Progenitor cell of endocrine pancreas (in vitro differentiated cells): Measurements from ENCODE around the gene CASTOR1. TPM values are rescaled to one million over a fixed set of nuclear protein-coding genes. Genes with fewer than 3 reads are reported as not detected.
"Not testable (repeated sequence)": the region's sequence is repeated elsewhere in the genome, so short reads cannot be mapped to it uniquely, and the experiment has no call there.

Experiments used
- DNase-seq: peaks from one replicate; pipeline ENCODE4 v3.0.0; 2021; ENCODE audit warnings: low spot score; ENCODE audit not compliant: unreplicated experiment
- H3K27ac Mint-ChIP-seq: 2 replicates; pipeline ENCODE4 v1.8.0; 2021; ENCODE audit warnings: mild to moderate bottlenecking, moderate library complexity, mixed read lengths
- H3K27me3 Mint-ChIP-seq: 2 replicates; pipeline ENCODE4 v1.8.0; 2021; ENCODE audit warnings: mixed read lengths
- H3K36me3 Mint-ChIP-seq: 2 replicates; pipeline ENCODE4 v1.8.0; 2022; ENCODE audit warnings: mixed read lengths; ENCODE audit not compliant: insufficient read depth
- H3K4me1 Mint-ChIP-seq: 2 replicates; pipeline ENCODE4 v1.8.0; 2021; ENCODE audit warnings: low read depth, mixed read lengths
- H3K4me3 Mint-ChIP-seq: 2 replicates; pipeline ENCODE4 v1.8.0; 2021; ENCODE audit warnings: low read depth, mild to moderate bottlenecking, moderate library complexity, mixed read lengths
- H3K9me3 Mint-ChIP-seq: 2 replicates; pipeline ENCODE4 v1.8.0; 2021; ENCODE audit warnings: low read depth, mixed read lengths
- long read RNA-seq: library from polyadenylated mRNA; unstranded; transcript quantifications from one replicate; pipeline ENCODE4 v2.0.0, GENCODE V29; 2020
- total RNA-seq: library from RNA; stranded (reverse); gene quantifications from 2 replicates; pipeline ENCODE4 v1.2.1, GENCODE V29; 2021
- TF ChIP-seq, protein P1 (sequence below): fragments of 200-600 bp; sonication (generic); IDR thresholded peaks from one replicate; pipeline ENCODE4 v1.5.0; 2021; ENCODE audit warnings: antibody characterized with exemption, mild to moderate bottlenecking; ENCODE audit not compliant: unreplicated experiment

Gene CASTOR1
- 7.2 and 9.3 TPM in 2 replicates for total RNA-seq
- long read RNA-seq, transcript CASTOR1-202 (9 exons, 1,623 nt): major isoform, 5 of 8 reads
- long read RNA-seq, partial matches to known transcripts: 1 of 8 reads
- long read RNA-seq, other reads (novel, unspliced or antisense): 1 of 8 reads

DNA sequence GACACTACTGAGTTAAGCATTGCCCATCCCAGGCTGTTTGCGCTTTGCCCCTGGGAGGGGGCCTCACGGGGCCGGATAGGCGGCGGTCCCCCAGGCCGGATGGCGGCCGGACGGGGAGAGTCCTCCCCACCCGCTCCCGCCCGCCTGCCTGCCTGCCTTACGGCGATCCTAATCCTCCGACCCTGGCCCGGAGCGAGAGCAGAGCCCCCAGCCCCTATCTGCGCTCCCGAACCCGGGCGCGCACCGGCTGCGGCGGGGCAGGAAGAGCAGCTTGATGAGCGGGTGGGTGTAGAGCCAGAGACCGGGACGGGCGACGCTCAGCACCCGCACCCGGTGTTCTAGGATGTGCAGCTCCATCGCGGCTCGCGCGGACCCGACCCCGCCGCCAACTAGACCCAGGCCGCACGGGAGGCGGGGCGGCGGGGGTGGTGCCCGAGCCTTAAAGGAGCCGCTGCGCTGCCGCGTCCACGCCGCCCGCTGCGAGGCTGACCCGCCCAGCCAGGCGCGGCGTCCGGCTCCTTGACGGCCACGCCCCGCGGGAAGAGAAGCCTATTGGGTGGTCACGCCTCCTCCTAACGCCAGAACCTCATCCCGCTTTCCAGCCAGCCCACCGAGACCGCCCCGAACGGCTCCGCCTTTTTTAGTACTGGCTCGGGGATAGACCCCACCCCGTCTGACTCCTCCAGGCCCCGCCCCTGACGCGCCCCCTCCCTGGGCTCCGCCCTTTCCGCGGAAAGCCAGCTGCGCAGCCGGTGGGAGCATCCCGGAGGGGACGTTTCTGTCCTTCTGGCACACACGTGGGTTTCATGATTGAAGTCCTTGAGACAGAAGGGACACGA, at the start of gene CASTOR1:
CASTOR1 (minus strand) TSS at position 365 of the 839 bp plus-strand sequence; CDS start at position 357, 8 bp downstream.
- Mint-ChIP-seq H3K9me3 (no peaks in the 10 kb centered on the region), H3K27ac (peak within 1 kb of the TSS; percentile 90), H3K36me3 (peaks cover 9% of the 10 kb centered on the region), H3K4me1 (peaks cover 5% of the 10 kb centered on the region), H3K27me3 (peaks cover 2% of the 10 kb centered on the region), H3K4me3 (peak within 1 kb of the TSS; percentile 80)
- peak; percentile 89 for DNase-seq
- TF ChIP-seq, protein P1, sequence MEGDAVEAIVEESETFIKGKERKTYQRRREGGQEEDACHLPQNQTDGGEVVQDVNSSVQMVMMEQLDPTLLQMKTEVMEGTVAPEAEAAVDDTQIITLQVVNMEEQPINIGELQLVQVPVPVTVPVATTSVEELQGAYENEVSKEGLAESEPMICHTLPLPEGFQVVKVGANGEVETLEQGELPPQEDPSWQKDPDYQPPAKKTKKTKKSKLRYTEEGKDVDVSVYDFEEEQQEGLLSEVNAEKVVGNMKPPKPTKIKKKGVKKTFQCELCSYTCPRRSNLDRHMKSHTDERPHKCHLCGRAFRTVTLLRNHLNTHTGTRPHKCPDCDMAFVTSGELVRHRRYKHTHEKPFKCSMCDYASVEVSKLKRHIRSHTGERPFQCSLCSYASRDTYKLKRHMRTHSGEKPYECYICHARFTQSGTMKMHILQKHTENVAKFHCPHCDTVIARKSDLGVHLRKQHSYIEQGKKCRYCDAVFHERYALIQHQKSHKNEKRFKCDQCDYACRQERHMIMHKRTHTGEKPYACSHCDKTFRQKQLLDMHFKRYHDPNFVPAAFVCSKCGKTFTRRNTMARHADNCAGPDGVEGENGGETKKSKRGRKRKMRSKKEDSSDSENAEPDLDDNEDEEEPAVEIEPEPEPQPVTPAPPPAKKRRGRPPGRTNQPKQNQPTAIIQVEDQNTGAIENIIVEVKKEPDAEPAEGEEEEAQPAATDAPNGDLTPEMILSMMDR: no peak

DNA sequence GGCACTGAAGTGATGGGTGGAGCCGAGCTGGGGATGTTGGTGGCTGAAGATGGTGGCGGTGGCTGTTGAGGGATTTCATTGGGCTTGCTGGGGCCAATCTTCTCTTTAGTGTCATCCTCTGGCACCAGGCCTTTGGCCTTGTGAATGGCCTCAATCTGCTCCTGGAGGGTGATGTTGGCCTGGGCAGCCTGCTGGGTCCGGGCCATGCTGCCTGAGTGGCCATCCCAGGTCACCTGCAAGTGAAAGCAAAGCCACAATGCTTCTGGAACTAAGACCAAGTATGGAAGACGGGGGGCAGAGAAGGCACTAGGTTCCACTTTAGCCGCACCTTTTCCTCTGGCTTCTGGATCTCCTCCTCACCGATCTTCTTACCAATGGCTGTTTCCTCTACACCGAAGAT, 49.5 kb upstream of the CASTOR1 start:
- TF ChIP-seq, protein P1: no peak
- Mint-ChIP-seq H3K4me1 (no peaks in the 10 kb centered on the region), H3K36me3 (peaks cover 23% of the 10 kb centered on the region)

DNA sequence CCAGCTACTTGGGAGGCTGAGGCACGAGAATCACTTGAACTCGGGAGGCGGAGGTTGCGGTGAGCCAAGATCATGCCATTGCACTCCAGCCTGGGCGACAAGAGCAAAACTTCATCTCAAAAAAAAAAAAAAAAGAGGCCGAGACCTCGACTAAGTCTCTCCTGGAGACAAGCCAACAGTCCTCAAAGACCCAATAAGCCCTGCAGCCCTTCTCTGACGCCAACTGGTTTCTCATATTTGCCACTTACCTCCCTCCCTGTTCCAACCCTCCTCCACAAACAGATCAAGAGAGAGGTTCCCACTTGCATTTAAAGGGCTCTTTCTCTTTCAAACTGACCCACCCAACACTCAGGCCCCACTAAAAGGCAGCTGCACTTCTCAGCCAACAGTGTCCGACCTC, 49.0 kb upstream of the CASTOR1 start:
- H3K27me3 Mint-ChIP-seq, H3K4me1 Mint-ChIP-seq, H3K9me3 Mint-ChIP-seq, H3K27ac Mint-ChIP-seq, DNase-seq, H3K4me3 Mint-ChIP-seq: not testable (repeated sequence)
- H3K36me3 Mint-ChIP-seq: peaks cover 21% of the 10 kb centered on the region

More for the DNA sequence above, 49.5 kb upstream of the CASTOR1 start:
- no peaks in the 10 kb centered on the region for H3K9me3 Mint-ChIP-seq
- H3K27ac Mint-ChIP-seq: no peak overlapping the region
- no peak overlapping the region for H3K4me3 Mint-ChIP-seq
- no peak for DNase-seq
- no peaks in the 10 kb centered on the region for H3K27me3 Mint-ChIP-seq

DNA sequence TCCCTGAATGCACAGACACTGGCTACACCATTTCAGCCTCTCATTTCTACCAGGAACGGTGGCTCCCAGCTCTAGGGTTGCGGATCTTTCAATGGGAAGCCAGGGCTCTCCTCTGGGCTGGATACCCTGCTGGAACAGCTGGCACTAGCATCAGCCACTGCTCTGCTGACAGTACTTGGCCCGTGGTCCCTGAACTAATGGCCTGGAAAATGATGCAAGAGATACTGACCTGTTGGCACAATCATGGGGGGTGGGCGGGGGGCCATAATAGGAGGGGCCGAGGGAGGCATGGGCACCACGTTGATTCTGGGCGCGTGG, 48.1 kb upstream of the CASTOR1 start:
- Mint-ChIP-seq H3K27me3 (no peaks in the 10 kb centered on the region), H3K9me3 (no peaks in the 10 kb centered on the region), H3K27ac (no peak overlapping the region), H3K36me3 (peaks cover 17% of the 10 kb centered on the region), H3K4me1 (no peaks in the 10 kb centered on the region), H3K4me3 (no peak overlapping the region)
- DNase-seq: no peak
- TF ChIP-seq, protein P1: no peak

DNA sequence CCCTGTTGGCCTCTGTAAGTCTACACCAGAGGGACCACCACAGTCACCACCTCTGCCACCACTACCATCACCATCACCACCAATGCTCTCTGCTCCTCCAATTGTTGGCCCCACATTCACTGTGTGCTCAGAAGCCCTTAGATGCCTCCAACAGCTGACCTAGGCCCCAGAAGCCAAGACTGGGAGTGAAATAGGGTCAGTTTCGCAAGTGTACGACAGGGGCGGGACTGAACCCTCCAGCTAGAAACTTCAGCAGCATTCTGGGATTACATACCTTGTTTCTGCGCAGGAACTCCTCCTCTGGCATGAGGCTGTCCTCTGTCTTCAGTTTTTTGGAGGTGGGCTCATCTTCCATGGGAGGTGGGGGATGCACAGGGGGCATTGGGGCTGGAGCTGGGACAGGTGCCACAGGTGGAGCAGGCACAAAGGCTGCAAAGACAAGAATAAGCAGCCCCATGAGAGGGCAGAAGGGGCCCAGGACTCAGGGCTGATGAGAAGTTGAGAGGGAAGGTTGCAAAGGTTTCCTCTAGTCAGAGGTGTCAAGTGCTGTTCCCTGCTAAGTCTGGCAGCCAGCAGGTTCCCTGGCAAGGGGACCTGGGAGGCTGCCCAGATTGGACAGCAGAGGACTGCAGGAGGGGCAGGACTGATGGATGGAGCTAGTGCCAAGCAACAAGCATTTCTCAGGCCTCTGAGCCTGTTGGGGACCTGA, 47.6 kb upstream of the CASTOR1 start:
- no peak overlapping the region for H3K27ac Mint-ChIP-seq
- H3K4me1 Mint-ChIP-seq: no peaks in the 10 kb centered on the region
- no peaks in the 10 kb centered on the region for H3K9me3 Mint-ChIP-seq
- no peak overlapping the region for H3K4me3 Mint-ChIP-seq
- H3K27me3 Mint-ChIP-seq: no peaks in the 10 kb centered on the region
- H3K36me3 Mint-ChIP-seq: peaks cover 16% of the 10 kb centered on the region
- TF ChIP-seq, protein P1: no peak
- DNase-seq: no peak
